GM10266 (cell line): ENCODE data around the gene SMARCA4.
"Not testable (repeated sequence)": the region's sequence is repeated elsewhere in the genome, so short reads cannot be mapped to it uniquely, and the experiment has no call there.

ENCODE experiments used
- DNase-seq: peaks from one replicate; pipeline ENCODE4 v3.0.0; 2012; ENCODE audit errors: extremely low spot score
- CTCF ChIP-seq: IDR thresholded peaks from 2 replicates; pipeline ENCODE4 v1.5.1; 2012; ENCODE audit warnings: mild to moderate bottlenecking, low read depth; ENCODE audit not compliant: control insufficient read depth, insufficient read depth; ENCODE audit errors: missing control alignments

The SMARCA4 gene

GRCh38 chr19:10991076-10991475, 30.2 kb downstream of the SMARCA4 start:
- DNase-seq = no peak
- no peak for TF ChIP-seq CTCF

- no peak for TF ChIP-seq CTCF
Observed at GRCh38 chr19:10991521-10992081, 30.8 kb downstream of the SMARCA4 start.

DNA sequence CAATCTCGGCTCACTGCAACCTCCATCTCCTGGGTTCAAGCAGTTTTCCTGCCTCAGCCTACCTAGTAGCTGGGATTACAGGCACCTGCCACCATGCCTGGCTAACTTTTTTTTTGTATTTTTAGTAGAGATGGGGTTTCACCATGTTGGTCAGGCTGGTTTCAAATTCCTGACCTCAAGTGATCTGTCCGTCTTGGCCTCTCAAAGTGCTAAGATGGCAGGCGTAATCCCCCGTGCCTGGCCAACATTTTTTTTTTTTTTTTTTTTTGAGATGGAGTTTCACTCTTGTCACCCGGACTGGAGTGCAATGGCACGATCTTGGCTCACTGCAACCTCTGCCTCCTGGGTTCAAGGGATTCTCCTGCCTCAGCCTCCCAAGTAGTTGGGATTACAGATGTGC, 31.3 kb downstream of the SMARCA4 start:
- DNase-seq = not testable (repeated sequence)

More at GRCh38 chr19:10991521-10992081, 30.8 kb downstream of the SMARCA4 start:
- no peak for DNase-seq

GRCh38 chr19:10995926-10996600, 35.2 kb downstream of the SMARCA4 start:
- no peak for DNase-seq
- TF ChIP-seq CTCF = no peak

GRCh38 chr19:10998045-10998533, 37.3 kb downstream of the SMARCA4 start:
- DNase-seq = no peak
- TF ChIP-seq CTCF = no peak

DNA sequence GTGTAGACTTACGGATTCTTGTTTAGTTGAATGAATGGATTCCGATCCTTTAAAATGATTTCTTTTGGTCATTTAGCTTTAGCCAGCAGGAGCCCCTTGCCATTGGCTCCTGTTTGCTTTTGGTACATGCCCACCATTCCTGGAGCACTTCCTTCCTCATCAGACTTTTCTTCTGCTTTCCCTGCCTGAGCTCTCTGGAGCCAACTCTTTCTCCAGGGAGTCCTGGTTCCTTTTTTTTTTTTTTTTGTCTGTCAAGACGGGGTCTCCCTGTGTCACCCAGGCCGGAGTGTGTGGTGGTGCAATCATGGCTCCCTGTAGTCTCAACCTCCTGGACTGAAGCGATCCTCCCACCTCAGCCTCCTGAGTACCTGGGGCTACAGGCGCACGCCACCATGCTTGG, 37.8 kb downstream of the SMARCA4 start:
- DNase-seq = no peak
- TF ChIP-seq CTCF = no peak

- DNase-seq = no peak
- TF ChIP-seq CTCF = no peak
Observed at GRCh38 chr19:11005521-11005920, 44.7 kb downstream of the SMARCA4 start.
